ENCODE results near the gene ETFA. TPM values are rescaled to one million over a fixed set of nuclear protein-coding genes. Genes with fewer than 3 reads are reported as not detected.

Gene ETFA
- total and polyA plus RNA-seq, 10 of the 15 experiments (the other 5 are each of a cell fraction or from before 2014, with no cell fraction given) = 114 to 331 (median 152) TPM

DNA sequence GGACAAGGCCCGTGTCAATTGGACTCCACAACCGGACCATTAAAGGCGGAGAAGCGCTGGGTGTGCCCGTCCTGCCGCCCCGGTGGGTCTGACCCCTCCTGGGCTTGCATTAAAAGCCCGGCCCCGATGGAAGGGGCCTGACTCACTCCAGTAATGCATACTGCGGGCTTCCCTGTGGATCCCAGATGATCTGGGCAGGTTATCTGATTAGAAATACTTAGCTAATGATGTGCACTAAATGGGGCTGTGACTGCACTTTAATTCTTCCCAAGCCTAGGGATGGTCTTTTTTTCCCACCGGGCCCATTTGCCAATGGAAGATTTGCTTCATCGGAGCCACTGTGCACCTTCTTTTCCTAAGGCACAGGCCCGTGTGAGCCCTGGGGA is 126.6 kb downstream of the ETFA start (continued):
- TF ChIP-seq BRCA1 (IDR thresholded peaks at IDR 0.05; ENCODE audit: low read depth, low read length) = no peak
- no peak for TF ChIP-seq ESRRA (IDR thresholded peaks at IDR 0.05; ENCODE audit: low read length)
- TF ChIP-seq ZNF217 (IDR thresholded peaks at IDR 0.05) = no peak

DNA sequence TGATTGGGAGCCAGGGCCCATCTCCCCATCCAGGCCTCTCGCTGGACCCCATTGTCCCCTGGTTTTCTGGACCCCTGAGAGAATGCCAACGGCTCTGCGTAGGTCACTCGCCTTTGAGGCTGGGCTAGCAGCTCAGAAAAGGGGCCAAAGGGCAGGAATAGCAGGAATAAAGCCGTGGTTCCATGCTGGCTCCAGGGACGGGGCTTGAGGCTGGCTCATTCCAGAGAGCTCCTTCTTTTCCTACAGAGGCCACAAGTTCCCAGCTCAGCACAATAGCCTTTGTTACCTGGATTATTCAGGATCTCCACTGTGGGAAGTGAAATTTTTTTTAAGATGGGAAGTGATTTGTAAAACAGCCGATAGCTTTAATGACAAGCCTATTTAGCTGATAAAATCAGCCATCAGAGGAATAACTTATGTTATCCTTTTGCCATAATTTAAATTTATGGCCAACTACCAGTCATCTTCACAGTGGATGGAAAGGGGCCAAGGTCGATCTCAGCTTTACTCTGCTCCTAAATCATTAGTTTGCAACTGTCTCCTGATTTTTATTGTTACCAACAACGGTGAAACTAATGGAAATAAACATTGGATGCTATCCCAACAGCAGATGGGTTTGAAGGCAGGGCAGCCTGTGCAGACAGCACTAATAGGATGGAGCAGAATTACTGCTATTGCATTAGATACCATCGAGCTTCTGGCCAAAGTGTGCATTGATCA is 127.2 kb downstream of the ETFA start:
- ChIA-PET RAD21 (ENCODE audit: unreplicated experiment) (no interaction called here), SMC1A (ENCODE audit: uncharacterized antibody, unreplicated experiment) (no interaction called here), POLR2A (no interaction called here), CTCF (interaction anchor here (0.6 to 2.8 kb wide), 4 partner anchors 26 to 683 kb away, joined by 3 to 15 read pairs (median 3); no protein-coding TSS in a partner anchor)
- H3K4me2 ChIP-seq (ENCODE audit: control insufficient read depth, insufficient read depth) = no peak overlapping the region
- intact Hi-C loops (cut with micrococcal nuclease; ENCODE audit: unreplicated experiment) (no loop called here), in situ Hi-C loops (cut with MboI) (loop anchor here (5.0 kb wide), 1 partner anchor 683 kb away; no protein-coding TSS in a partner anchor)
- ATAC-seq (no peak), DNase-seq (ENCODE audit: low read depth, low spot score) (no peak), FAIRE-seq (no peak)
- no peak overlapping the region for H3K4me3 ChIP-seq
- no peaks in the 10 kb centered on the region for H3K36me3 ChIP-seq (ENCODE audit: control insufficient read depth in 2 of 2, insufficient read depth in 2 of 2, low read length in 1 of 2)
- no peak overlapping the region for H3K27ac ChIP-seq (ENCODE audit: control insufficient read depth, insufficient read depth)
- no peaks in the 10 kb centered on the region; the same call in 2 of the 3 replicates for H3K9me3 ChIP-seq (replicated peaks; ENCODE audit: control insufficient read depth, insufficient read depth, low read length)
- H3K27me3 ChIP-seq (replicated peaks in 1 of 2; ENCODE audit: control insufficient read depth in 2 of 2, insufficient read depth in 2 of 2, low read length in 1 of 2) = no peaks in the 10 kb centered on the region; a peak in 4 of 4 replicates
- peaks cover 12% of the 10 kb centered on the region for H3K4me1 ChIP-seq (ENCODE audit: control insufficient read depth, insufficient read depth, low read length)
- no peaks in the 10 kb centered on the region for H3K79me2 ChIP-seq (ENCODE audit: control insufficient read depth, insufficient read depth, low read length)
- H3K9ac ChIP-seq (ENCODE audit: control insufficient read depth, insufficient read depth, low read length) = no peak overlapping the region
- no peaks in the 10 kb centered on the region; the same call in 1 of the 2 replicates for H4K20me1 ChIP-seq (ENCODE audit: control insufficient read depth, insufficient read depth)
- no TSS peak for BruUV-seq (replicated peaks)
- no peak for TF ChIP-seq CREB1 (IDR thresholded peaks at IDR 0.05; ENCODE audit: low read depth)
- no peak for TF ChIP-seq SREBF2 (IDR thresholded peaks at IDR 0.05; ENCODE audit: low read length)
- no peak for TF ChIP-seq SMARCA5 (IDR thresholded peaks at IDR 0.05)
- TF ChIP-seq KAT2A (conservative IDR thresholded peaks at IDR 0.05; ENCODE audit: control insufficient read depth, low read depth, low read length) = no peak
- TF ChIP-seq TCF12 (IDR thresholded peaks at IDR 0.05; ENCODE audit: low read depth, low read length) = no peak
- no peak for TF ChIP-seq RUNX3 (IDR thresholded peaks at IDR 0.05; ENCODE audit: low read length)
- TF ChIP-seq, protein P1, sequence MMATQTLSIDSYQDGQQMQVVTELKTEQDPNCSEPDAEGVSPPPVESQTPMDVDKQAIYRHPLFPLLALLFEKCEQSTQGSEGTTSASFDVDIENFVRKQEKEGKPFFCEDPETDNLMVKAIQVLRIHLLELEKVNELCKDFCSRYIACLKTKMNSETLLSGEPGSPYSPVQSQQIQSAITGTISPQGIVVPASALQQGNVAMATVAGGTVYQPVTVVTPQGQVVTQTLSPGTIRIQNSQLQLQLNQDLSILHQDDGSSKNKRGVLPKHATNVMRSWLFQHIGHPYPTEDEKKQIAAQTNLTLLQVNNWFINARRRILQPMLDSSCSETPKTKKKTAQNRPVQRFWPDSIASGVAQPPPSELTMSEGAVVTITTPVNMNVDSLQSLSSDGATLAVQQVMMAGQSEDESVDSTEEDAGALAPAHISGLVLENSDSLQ (IDR thresholded peaks at IDR 0.05) = no peak
- TF ChIP-seq RELA (IDR thresholded peaks at IDR 0.05; ENCODE audit: borderline replicate concordance, partially characterized antibody) = no peak
- TF ChIP-seq IKZF2 (IDR thresholded peaks at IDR 0.05) = no peak
- TF ChIP-seq DPF2 (IDR thresholded peaks at IDR 0.05) = no peak
- TF ChIP-seq, protein P2, sequence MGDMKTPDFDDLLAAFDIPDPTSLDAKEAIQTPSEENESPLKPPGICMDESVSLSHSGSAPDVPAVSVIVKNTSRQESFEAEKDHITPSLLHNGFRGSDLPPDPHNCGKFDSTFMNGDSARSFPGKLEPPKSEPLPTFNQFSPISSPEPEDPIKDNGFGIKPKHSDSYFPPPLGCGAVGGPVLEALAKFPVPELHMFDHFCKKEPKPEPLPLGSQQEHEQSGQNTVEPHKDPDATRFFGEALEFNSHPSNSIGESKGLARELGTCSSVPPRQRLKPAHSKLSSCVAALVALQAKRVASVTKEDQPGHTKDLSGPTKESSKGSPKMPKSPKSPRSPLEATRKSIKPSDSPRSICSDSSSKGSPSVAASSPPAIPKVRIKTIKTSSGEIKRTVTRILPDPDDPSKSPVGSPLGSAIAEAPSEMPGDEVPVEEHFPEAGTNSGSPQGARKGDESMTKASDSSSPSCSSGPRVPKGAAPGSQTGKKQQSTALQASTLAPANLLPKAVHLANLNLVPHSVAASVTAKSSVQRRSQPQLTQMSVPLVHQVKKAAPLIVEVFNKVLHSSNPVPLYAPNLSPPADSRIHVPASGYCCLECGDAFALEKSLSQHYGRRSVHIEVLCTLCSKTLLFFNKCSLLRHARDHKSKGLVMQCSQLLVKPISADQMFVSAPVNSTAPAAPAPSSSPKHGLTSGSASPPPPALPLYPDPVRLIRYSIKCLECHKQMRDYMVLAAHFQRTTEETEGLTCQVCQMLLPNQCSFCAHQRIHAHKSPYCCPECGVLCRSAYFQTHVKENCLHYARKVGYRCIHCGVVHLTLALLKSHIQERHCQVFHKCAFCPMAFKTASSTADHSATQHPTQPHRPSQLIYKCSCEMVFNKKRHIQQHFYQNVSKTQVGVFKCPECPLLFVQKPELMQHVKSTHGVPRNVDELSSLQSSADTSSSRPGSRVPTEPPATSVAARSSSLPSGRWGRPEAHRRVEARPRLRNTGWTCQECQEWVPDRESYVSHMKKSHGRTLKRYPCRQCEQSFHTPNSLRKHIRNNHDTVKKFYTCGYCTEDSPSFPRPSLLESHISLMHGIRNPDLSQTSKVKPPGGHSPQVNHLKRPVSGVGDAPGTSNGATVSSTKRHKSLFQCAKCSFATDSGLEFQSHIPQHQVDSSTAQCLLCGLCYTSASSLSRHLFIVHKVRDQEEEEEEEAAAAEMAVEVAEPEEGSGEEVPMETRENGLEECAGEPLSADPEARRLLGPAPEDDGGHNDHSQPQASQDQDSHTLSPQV (IDR thresholded peaks at IDR 0.05) = no peak
- no peak for TF ChIP-seq SUZ12 (IDR thresholded peaks at IDR 0.05; ENCODE audit: unreplicated experiment)
- TF ChIP-seq EZH2 (IDR thresholded peaks at IDR 0.05; ENCODE audit: borderline replicate concordance, control insufficient read depth, low read depth, low read length) = no peak
- WGBS (ENCODE audit: insufficient coverage, insufficient replicate concordance, low lambda C conversion rate, missing lambda C conversion rate) = 59% methylated on average over 10 of the region's 10 CpGs
- H2AFZ ChIP-seq (ENCODE audit: control insufficient read depth, low read depth, low read length) = no peak overlapping the region

Data from GM12878 (cell line).